ENCODE results near the gene CD36. TPM values are rescaled to one million over a fixed set of nuclear protein-coding genes. Genes with fewer than 3 reads are reported as not detected.
"Not testable (repeated sequence)": the region's sequence is repeated elsewhere in the genome, so short reads cannot be mapped to it uniquely, and the experiment has no call there.

The CD36 gene
- total RNA-seq, 2 donors from 2014 or later = 8.7 to 26.5 TPM

- Histone ChIP-seq H3K9ac (ENCODE audit: low read depth in 2 of 2, low read length in 2 of 2) (no peak overlapping the region), H3K4me1 (no peaks in the 10 kb centered on the region)
- intact Hi-C loops (cut with DNase I) = no loop called here
Observed at GRCh38 chr7:80666376-80666775, 27.9 kb downstream of the CD36 start.

DNA sequence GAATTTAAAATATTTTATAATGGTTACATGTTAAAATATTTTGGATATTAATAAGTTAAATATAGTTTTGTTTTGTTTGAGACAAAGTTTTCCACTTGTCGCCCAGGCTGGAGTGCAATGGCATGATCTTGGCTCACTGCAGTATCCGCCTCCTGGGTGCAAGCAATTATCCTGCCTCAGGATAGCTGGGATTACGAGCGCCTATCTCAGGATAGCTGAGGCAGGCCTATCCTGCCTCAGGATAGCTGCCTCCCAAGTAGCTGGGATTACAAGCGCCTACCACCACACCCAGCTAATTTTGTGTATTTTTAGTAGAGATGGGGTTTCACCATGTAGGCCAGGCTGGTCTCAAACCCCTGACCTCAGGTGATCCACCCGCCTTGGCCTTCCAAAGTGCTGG is 30.9 kb downstream of the CD36 start:
- H3K9me3 ChIP-seq; H3K27me3 ChIP-seq; H3K4me1 ChIP-seq; H3K9ac ChIP-seq (ENCODE audit: low read depth in 2 of 2, low read length in 2 of 2); H3K4me3 ChIP-seq; H3K36me3 ChIP-seq; intact Hi-C loops (cut with DNase I); DNase-seq; H3K27ac ChIP-seq: not testable (repeated sequence)

More at GRCh38 chr7:80666376-80666775, 27.9 kb downstream of the CD36 start:
- TF ChIP-seq, protein P1, sequence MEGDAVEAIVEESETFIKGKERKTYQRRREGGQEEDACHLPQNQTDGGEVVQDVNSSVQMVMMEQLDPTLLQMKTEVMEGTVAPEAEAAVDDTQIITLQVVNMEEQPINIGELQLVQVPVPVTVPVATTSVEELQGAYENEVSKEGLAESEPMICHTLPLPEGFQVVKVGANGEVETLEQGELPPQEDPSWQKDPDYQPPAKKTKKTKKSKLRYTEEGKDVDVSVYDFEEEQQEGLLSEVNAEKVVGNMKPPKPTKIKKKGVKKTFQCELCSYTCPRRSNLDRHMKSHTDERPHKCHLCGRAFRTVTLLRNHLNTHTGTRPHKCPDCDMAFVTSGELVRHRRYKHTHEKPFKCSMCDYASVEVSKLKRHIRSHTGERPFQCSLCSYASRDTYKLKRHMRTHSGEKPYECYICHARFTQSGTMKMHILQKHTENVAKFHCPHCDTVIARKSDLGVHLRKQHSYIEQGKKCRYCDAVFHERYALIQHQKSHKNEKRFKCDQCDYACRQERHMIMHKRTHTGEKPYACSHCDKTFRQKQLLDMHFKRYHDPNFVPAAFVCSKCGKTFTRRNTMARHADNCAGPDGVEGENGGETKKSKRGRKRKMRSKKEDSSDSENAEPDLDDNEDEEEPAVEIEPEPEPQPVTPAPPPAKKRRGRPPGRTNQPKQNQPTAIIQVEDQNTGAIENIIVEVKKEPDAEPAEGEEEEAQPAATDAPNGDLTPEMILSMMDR (IDR thresholded peaks at IDR 0.05) = no peak
- no peak for DNase-seq
- no peak overlapping the region for H3K27ac ChIP-seq
- no peak overlapping the region for H3K4me3 ChIP-seq
- H3K36me3 ChIP-seq = no peaks in the 10 kb centered on the region
- no peaks in the 10 kb centered on the region for H3K27me3 ChIP-seq
- H3K9me3 ChIP-seq = no peaks in the 10 kb centered on the region

DNA sequence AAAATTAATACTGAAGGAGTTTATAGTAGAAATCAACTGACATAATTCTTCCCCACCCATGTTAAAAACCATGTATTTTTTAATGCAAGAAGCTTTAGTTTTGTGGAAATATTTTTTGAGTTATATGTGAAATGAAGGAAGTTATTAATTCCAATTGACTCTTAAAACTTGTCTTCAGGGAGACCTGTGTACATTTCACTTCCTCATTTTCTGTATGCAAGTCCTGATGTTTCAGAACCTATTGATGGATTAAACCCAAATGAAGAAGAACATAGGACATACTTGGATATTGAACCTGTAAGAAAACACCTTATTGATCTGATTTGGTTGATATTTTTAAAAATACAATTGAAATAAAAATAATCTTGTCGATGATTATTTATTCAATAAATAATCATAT is 33.3 kb downstream of the CD36 start:
- Histone ChIP-seq H3K27me3 (no peaks in the 10 kb centered on the region), H3K9me3 (no peaks in the 10 kb centered on the region), H3K27ac (no peak overlapping the region), H3K36me3 (no peaks in the 10 kb centered on the region), H3K9ac (ENCODE audit: low read depth in 2 of 2, low read length in 2 of 2) (no peak overlapping the region), H3K4me1 (no peaks in the 10 kb centered on the region), H3K4me3 (no peak overlapping the region)
- TF ChIP-seq, protein P1 (IDR thresholded peaks at IDR 0.05) = no peak
- no peak for DNase-seq
- intact Hi-C loops (cut with DNase I) = no loop called here

GRCh38 chr7:80675090-80675489 is 36.6 kb downstream of the CD36 start:
- Histone ChIP-seq H3K36me3 (no peaks in the 10 kb centered on the region), H3K9ac (ENCODE audit: low read depth in 2 of 2, low read length in 2 of 2) (no peak overlapping the region), H3K9me3 (no peaks in the 10 kb centered on the region), H3K4me1 (no peaks in the 10 kb centered on the region), H3K4me3 (no peak overlapping the region), H3K27me3 (no peaks in the 10 kb centered on the region), H3K27ac (no peak overlapping the region)
- TF ChIP-seq, protein P1 (IDR thresholded peaks at IDR 0.05) = no peak
- DNase-seq = no peak
- intact Hi-C loops (cut with DNase I) = no loop called here

DNA sequence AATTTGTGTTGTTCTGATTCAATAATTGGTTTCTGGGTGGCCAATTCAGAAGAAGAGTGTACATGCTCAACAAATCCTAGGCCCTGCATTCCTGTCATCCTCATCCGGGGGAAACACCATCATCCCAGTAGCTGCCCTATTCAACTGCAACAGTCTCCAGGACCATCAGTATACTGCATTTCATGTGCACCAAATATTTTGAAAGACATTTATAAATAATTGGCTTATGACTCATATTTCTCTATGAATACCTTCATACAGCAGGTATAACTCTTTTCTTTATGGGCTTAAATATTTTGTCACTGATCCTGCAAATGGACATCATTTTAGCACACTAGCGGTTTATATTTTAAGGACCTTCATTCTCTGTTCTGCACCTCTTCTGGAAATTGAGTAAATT is 38.0 kb downstream of the CD36 start:
- H3K4me3 ChIP-seq = no peak overlapping the region
- H3K9me3 ChIP-seq = no peaks in the 10 kb centered on the region
- H3K27me3 ChIP-seq = no peaks in the 10 kb centered on the region
- intact Hi-C loops (cut with DNase I) = no loop called here
- H3K27ac ChIP-seq = no peak overlapping the region
- DNase-seq = no peak
- no peak overlapping the region for H3K9ac ChIP-seq (ENCODE audit: low read depth in 2 of 2, low read length in 2 of 2)
- no peaks in the 10 kb centered on the region for H3K36me3 ChIP-seq
- TF ChIP-seq, protein P1 (IDR thresholded peaks at IDR 0.05) = no peak
- no peaks in the 10 kb centered on the region for H3K4me1 ChIP-seq

DNA sequence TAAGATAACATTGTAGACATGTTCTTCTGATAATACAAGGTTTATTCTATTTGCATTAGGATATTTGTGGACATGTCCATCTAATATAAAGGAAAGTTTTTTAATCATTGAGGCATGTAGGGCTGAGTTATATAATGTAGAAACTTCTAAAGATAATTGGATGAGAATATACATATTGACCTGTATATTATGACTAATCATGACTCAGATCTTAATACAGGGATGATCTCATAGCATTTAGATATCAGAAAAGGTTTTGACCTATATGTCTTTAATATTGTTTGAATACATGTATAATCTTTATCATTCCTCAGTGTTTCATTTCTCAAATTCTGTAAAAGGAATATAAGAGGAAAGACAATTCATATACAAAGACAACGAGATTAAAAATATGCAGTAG is 39.2 kb downstream of the CD36 start:
- intact Hi-C loops (cut with DNase I) = no loop called here
- Histone ChIP-seq H3K4me3 (no peak overlapping the region), H3K4me1 (no peaks in the 10 kb centered on the region), H3K27ac (no peak overlapping the region), H3K27me3 (no peaks in the 10 kb centered on the region), H3K9ac (ENCODE audit: low read depth in 2 of 2, low read length in 2 of 2) (no peak overlapping the region), H3K9me3 (no peaks in the 10 kb centered on the region), H3K36me3 (no peaks in the 10 kb centered on the region)
- DNase-seq = no peak
- TF ChIP-seq, protein P1 (IDR thresholded peaks at IDR 0.05) = no peak

All from colonic mucosa (tissue), 4 donors.